Stomach smooth muscle (tissue), 2 donors: Measurements from ENCODE around the gene IQCN.

Source experiments
- H3K27ac ChIP-seq: one replicate; pipeline ENCODE4 v1.7.0; 2013; ENCODE audit warnings: mild to moderate bottlenecking, low read length, inconsistent platforms
- H3K27me3 ChIP-seq, 2 donors: one replicate each; pipeline ENCODE4 v1.7.0; 2013; ENCODE audit warnings: low read length in 2 of 2; ENCODE audit not compliant: insufficient read depth in 2 of 2, control insufficient read depth in 1 of 2
- H3K36me3 ChIP-seq, 2 donors: one replicate each; pipeline ENCODE4 v1.7.0; 2013; ENCODE audit warnings: low read length in 2 of 2; ENCODE audit not compliant: control insufficient read depth in 2 of 2, insufficient read depth in 2 of 2
- H3K4me1 ChIP-seq: one replicate; pipeline ENCODE4 v1.7.0; 2013; ENCODE audit warnings: low read length; ENCODE audit not compliant: control insufficient read depth, insufficient read depth
- H3K4me3 ChIP-seq, 2 donors: one replicate each; pipeline ENCODE4 v1.7.0; 2013; ENCODE audit warnings: low read length in 2 of 2
- H3K9ac ChIP-seq, 2 donors: one replicate each; pipeline ENCODE4 v1.7.0; 2013; ENCODE audit warnings: low read length in 2 of 2, mild to moderate bottlenecking in 1 of 2
- H3K9me3 ChIP-seq, 2 donors: one replicate each; pipeline ENCODE4 v1.7.0; 2013; ENCODE audit warnings: low read length in 2 of 2; ENCODE audit not compliant: control insufficient read depth in 2 of 2
- donor health status: healthy.
- donor health status: Pancreatic carcinoma.

The IQCN gene

DNA sequence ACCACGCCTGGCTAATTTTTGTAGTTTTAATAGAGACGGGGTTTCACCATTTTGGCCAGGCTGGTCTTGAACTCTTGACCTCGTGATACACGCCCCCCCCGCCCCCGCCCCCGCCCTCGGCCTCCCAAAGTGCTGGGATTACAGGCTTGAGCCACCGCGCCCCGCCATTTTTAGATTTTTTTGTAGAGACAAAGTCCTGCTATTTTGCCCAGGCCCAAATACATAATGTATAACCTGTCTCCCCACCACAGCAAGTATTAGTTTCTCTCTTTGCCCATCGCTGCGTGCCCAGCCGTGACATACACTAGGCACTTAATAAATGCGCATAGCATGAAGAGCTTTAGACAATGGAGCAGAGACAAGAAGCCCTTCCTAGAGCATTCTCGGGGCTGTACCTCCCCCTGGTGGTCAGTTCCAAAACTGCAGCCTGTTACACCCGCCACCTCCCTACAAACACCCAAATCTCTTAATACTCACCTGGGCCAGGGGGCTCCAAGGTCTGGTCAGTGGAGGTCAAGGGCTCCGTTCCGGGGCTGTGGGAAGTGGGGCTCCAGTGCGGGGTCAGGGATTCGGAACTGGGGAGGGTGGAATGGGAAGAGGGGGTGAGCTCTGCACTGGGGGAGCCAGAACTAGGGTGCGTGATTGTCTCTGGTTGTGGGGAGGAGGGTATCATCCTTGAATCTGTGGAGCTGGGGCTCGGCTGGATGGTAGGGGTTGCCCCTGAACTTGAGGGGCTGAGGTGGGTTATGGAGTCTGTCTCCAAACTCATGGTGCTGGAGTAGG lies 22.5 kb downstream of the IQCN start:
- Histone ChIP-seq H3K4me3 (no peak overlapping the region), H3K9ac (no peak overlapping the region), H3K36me3 (no peaks in the 10 kb centered on the region), H3K4me1 (no peaks in the 10 kb centered on the region), H3K27ac (no peak overlapping the region), H3K9me3 (no peaks in the 10 kb centered on the region), H3K27me3 (peaks cover 7 to 10% of the 10 kb centered on the region in 2 donors)

DNA sequence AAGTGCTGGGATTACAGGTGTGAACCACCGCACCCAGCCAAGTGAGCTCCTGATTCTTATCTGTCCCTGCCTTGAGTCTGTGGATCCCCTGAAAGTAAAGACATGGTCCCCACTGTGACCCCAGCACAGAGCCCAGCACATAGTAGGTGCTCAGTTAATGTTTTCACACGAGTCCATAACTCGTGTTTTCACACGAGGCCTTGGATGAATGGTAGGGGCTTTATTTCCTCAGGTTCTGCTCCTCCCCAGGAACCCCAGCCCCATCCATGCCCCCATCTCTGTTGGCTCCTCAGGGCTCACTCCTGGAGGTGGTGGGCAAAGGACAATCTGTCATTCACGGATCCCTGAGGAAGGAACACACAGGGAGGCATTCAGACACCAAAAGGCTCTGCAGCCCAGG lies 24.4 kb downstream of the IQCN start:
- no peaks in the 10 kb centered on the region for H3K36me3 ChIP-seq
- H3K4me3 ChIP-seq: no peak overlapping the region

DNA sequence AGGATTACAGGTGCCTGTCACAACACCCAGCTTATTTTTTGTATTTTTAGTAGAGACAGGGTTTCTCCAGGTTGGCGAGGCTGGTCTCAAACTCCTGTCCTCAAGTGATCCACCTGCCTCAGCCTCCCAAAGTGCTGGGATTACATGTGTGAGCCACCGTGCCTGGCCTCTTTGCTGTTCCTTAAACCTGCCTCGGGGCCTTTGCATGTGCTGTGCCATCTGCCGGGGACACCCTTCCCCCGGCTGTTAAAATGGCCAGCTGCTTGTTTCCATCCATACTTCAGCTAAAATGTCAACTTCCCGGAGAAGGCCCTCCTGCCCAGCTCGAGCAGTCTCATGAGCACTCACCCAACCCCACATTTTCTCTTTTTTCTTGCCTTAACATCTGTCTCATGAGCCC lies 29.0 kb downstream of the IQCN start:
- peaks cover 0 to 3% of the 10 kb centered on the region in 2 donors for H3K27me3 ChIP-seq
- H3K27ac ChIP-seq: no peak overlapping the region
- H3K36me3 ChIP-seq: no peaks in the 10 kb centered on the region
- H3K9me3 ChIP-seq: no peaks in the 10 kb centered on the region
- H3K9ac ChIP-seq: no peak overlapping the region
- H3K4me1 ChIP-seq: no peaks in the 10 kb centered on the region
- no peak overlapping the region for H3K4me3 ChIP-seq

More for the DNA sequence above, 24.4 kb downstream of the IQCN start:
- Histone ChIP-seq H3K27me3 (peaks cover 4 to 5% of the 10 kb centered on the region in 2 donors), H3K27ac (no peak overlapping the region), H3K4me1 (no peaks in the 10 kb centered on the region), H3K9me3 (no peaks in the 10 kb centered on the region), H3K9ac (no peak overlapping the region)

DNA sequence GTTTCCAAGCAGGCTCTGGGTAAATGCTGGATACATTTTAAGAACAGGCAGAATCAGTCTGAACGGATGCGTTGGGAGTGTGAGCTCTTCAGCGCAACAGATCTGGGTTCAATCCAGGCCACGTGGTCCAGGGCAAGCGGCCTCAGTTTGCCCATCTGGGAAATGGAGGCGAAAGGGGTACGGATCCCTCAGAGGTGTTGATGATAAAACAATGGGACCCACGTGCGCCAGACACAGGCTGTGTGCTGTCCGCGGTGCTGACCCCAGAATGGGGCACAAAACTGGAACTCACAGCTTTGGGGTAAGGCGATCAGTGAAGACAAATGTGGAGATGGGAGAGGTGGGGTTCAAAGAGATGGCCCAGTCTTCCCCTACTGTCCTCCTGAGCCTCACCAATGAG lies 34.9 kb downstream of the IQCN start:
- Histone ChIP-seq H3K4me3 (no peak overlapping the region), H3K36me3 (no peaks in the 10 kb centered on the region), H3K9ac (no peak overlapping the region), H3K9me3 (no peaks in the 10 kb centered on the region), H3K27ac (no peak overlapping the region), H3K27me3 (peaks cover 5 to 14% of the 10 kb centered on the region in 2 donors), H3K4me1 (no peaks in the 10 kb centered on the region)

DNA sequence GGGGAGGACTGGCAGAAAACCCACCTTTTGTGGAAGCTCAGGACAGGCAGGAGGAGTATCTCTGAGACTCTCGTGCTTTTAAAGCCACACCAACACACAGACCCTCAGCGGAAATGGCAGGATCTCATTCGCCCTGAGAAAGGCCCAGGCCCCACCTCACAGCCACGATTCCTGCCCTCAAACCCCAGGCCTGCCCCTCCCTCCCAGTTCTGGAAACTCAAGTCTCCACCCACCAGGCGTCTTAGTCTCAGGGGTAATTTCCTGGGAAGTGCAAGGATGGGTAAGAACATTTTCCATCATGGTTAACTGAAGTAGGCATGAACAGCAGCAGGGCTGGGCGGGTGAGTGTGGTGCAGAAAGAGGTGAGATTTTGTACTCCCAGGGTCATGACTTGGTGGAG lies 40.1 kb downstream of the IQCN start:
- H3K27me3 ChIP-seq: peaks cover 28 to 41% of the 10 kb centered on the region in 2 donors
- no peaks in the 10 kb centered on the region for H3K36me3 ChIP-seq

DNA sequence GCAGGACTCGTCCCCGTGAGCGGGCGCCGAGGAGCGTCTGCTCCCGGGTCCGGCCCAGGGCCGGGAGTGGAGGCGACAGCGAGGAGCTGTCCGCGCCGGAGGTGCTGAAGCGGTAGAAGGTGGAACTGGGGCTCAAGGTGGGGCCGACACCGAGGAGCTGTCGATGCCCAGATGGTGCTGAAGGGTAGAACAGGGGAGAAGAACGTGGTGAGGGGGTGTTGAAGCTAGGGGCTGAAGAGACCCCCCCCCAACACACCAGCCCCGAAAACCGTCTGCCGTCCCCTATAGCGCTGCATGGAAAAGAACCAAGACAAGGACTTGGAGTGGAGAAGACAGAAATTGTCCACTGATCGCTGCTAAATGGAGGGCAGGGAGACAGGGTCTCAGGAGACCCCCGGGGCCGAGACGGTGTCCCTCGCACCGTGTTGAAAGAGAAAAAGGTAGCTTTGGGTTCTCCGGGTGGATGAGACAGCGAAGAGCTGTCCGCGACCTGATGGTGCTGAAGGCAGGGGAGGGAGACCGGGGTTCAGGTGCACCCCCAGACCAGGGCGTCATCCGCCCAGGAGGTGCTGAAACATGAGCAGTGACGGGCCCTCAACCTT lies 40.9 kb downstream of the IQCN start:
- Histone ChIP-seq H3K9ac (no peak overlapping the region), H3K9me3 (peaks cover 0 to 13% of the 10 kb centered on the region in 2 donors), H3K27ac (no peak overlapping the region), H3K27me3 (peaks cover 28 to 41% of the 10 kb centered on the region in 2 donors), H3K4me3 (no peak overlapping the region), H3K36me3 (no peaks in the 10 kb centered on the region), H3K4me1 (peaks cover 4% of the 10 kb centered on the region)

More for the DNA sequence above, 40.1 kb downstream of the IQCN start:
- no peak overlapping the region for H3K9ac ChIP-seq
- no peak overlapping the region for H3K4me3 ChIP-seq
- H3K27ac ChIP-seq: no peak overlapping the region
- peaks cover 0 to 13% of the 10 kb centered on the region in 2 donors for H3K9me3 ChIP-seq
- H3K4me1 ChIP-seq: peaks cover 4% of the 10 kb centered on the region

DNA sequence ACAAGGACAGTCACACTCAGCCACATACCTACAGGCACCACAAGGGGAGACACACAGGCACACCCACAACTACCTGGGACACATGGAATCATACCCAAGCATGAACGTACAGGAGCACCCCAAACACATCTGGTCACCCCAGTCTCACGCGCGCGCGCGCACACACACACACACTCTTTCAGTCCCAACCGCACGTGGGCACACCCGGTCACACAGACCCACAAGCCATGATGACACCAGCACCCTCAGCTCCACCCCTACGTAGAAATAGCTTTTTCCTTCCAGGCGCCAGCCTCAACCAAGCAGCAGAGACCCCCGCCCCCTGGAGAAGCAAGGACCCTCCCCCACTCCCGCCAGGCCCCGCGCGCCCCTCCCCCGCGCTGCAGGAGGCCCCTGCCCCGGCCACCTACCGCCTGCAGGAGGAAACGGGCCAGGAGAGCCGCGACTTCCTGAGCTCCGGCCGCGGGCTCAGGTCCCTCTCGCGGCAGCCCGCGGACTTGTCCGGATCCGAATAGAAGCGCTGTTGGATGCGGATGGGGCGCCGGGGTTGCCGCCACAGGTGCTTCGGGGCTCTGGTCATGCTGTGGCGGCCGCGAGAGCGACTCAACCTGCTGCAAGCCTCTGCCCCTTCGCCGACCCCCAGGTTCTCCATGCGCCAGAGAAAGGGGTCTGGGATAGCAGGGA lies 41.6 kb downstream of the IQCN start:
- peaks cover 28 to 41% of the 10 kb centered on the region in 2 donors for H3K27me3 ChIP-seq
- H3K4me1 ChIP-seq: peaks cover 7% of the 10 kb centered on the region
- H3K4me3 ChIP-seq: no peak overlapping the region
- no peak overlapping the region for H3K27ac ChIP-seq
- H3K9ac ChIP-seq: no peak overlapping the region
- H3K36me3 ChIP-seq: no peaks in the 10 kb centered on the region
- H3K9me3 ChIP-seq: peaks cover 0 to 13% of the 10 kb centered on the region in 2 donors

DNA sequence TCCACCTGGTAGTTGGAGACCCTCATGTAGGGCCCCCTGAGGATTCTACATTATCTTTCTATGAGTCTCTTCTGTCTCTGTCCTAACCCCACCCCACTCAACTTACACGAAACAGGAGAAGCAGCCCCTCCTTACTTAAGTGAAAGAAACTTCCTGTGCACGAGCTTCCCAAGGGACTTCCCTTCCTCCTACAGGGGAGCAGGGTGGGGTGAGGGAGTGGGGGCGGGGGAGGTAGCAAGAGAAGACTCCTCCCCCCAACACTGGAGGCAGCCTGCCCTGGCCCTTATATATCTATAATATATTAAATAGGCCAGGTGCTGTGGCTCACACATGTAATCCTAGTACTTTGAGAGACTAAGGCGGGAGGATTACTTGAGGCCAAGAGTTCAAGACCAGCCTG lies 42.5 kb downstream of the IQCN start:
- Histone ChIP-seq H3K36me3 (no peaks in the 10 kb centered on the region), H3K4me1 (peaks cover 11% of the 10 kb centered on the region), H3K27me3 (peaks cover 27 to 41% of the 10 kb centered on the region in 2 donors), H3K4me3 (no peak overlapping the region), H3K9ac (no peak overlapping the region), H3K9me3 (peaks cover 0 to 13% of the 10 kb centered on the region in 2 donors), H3K27ac (no peak overlapping the region)

DNA sequence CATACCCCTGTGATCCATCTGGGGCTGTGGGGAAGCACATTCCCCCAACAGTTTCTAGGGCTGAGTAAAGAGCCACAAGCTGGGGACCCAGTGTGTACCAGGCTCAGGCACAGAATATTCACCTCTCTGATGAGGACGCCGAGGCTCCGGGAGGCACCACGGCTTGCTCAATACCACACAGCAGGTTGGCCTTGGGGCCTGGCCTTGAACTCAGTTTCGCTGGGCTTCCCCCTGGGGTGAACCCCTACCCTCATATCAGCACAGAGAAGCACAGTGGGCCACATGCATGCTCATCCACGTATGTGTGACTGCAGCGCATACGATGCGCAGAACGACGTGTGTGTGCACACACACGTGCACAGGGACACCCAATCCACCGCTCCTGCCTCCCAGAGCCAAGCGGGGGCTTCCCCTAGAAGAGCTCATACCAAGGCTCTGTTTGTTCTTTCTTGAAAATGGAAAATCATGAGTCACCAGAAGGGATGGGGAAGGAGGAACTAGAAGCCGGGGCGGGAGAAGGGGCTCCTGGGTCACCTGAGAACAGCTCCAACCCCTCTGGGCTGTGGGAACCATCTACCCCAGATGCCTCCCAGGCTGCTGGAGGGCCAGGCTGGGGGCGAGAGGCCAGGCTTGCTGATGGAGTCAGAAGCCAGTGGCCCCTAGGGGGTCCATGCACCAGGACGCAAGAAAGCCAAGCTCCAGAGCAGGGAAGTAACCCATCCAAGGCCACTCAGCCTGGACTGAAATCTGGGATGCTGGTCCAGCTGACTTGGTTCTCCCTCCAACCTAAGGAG lies 43.1 kb downstream of the IQCN start:
- H3K9ac ChIP-seq: no peak overlapping the region
- H3K4me3 ChIP-seq: no peak overlapping the region
- H3K36me3 ChIP-seq: no peaks in the 10 kb centered on the region
- peaks cover 12% of the 10 kb centered on the region for H3K4me1 ChIP-seq
- H3K27me3 ChIP-seq: peaks cover 24 to 36% of the 10 kb centered on the region in 2 donors
- peaks cover 0 to 13% of the 10 kb centered on the region in 2 donors for H3K9me3 ChIP-seq
- no peak overlapping the region for H3K27ac ChIP-seq

DNA sequence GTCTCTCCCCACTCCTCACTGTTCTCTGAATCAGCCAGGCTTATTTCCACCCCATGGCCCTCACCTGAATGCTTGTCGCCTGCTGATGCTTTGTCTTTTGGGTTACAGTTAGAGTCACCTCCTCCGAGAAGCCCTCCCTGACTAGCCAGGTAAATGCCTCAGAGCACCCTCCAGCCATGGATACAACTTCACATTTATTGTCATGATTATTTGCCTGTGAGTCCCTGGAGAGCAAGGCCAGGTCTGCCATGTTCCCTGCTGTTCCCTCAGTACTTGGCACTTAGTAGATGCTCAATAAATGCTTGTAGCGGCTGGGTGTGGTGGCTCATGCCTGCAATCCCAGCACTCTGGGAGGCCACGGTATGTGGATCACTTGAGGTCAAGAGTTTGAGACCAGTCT lies 44.3 kb downstream of the IQCN start:
- H3K27me3 ChIP-seq: peaks cover 32 to 41% of the 10 kb centered on the region in 2 donors
- H3K27ac ChIP-seq: no peak overlapping the region
- H3K9me3 ChIP-seq: peaks cover 0 to 13% of the 10 kb centered on the region in 2 donors
- peaks cover 24% of the 10 kb centered on the region for H3K4me1 ChIP-seq
- H3K4me3 ChIP-seq: no peak overlapping the region
- H3K36me3 ChIP-seq: no peaks in the 10 kb centered on the region
- no peak overlapping the region for H3K9ac ChIP-seq
